IMR-90 (cell line): ENCODE measurements around the gene TECTA. TPM values are rescaled to one million over a fixed set of nuclear protein-coding genes. Genes with fewer than 3 reads are reported as not detected.
A peak's percentile ranks its signal among the peaks of the same experiment; 100 is the strongest.

Source experiments
- ATAC-seq: fragments of 200-7000 bp; cut with Tn5 transposase; 2 replicates; pipeline ENCODE4 v1.9.1; 2020; ENCODE audit warnings: low read depth, mild to moderate bottlenecking, moderate library complexity
- BruUV-seq: library from RNA; stranded (reverse); fragments of 400-500 nt; replicated peaks from 2 replicates; lab custom pipeline; 2021; lab: Mats Ljungman, UMichigan
- CTCF ChIA-PET: fragments of 300-600 bp; formaldehyde crosslinking; extraction: SDS; loops from one replicate; lab custom pipeline; 2021; ENCODE audit warnings: antibody characterized with exemption; lab: Yijun Ruan, JAX
- POLR2A ChIA-PET: fragments of 300-600 bp; sonication (Branson Sonifier 250); formaldehyde crosslinking; loops from one replicate; lab custom pipeline; 2022; ENCODE audit warnings: antibody characterized with exemption; ENCODE audit not compliant: unreplicated experiment; lab: Charles Lee
- DNase-seq: peaks from one replicate; pipeline ENCODE4 v3.0.0; 2013
- H2AFZ ChIP-seq: replicated peaks from 2 replicates; pipeline ENCODE3; 2013; ENCODE audit warnings: low read length, mild to moderate bottlenecking; ENCODE audit not compliant: poor library complexity
- H2AK5ac ChIP-seq: 2 replicates; pipeline ENCODE4 v1.6.1; 2013; ENCODE audit warnings: low read depth, low read length, inconsistent platforms
- H2AK9ac ChIP-seq: replicated peaks from 2 replicates; pipeline ENCODE3; 2013; ENCODE audit warnings: mild to moderate bottlenecking, low read depth, low read length, moderate library complexity; ENCODE audit not compliant: poor library complexity
- H2BK120ac ChIP-seq: 2 replicates; pipeline ENCODE4 v1.6.1; 2013; ENCODE audit warnings: low read depth, low read length, inconsistent platforms
- H2BK15ac ChIP-seq: 3 replicates; pipeline ENCODE4 v1.6.1; 2013; ENCODE audit warnings: low read depth, low read length, inconsistent platforms
- H2BK20ac ChIP-seq: 2 replicates; pipeline ENCODE4 v1.6.1; 2013; ENCODE audit warnings: low read depth, mild to moderate bottlenecking, inconsistent platforms, low read length, moderate library complexity
- H2BK5ac ChIP-seq: 2 replicates; pipeline ENCODE4 v1.6.1; 2013; ENCODE audit warnings: mild to moderate bottlenecking, low read depth, low read length, inconsistent platforms; ENCODE audit not compliant: poor library complexity, severe bottlenecking
- H3K14ac ChIP-seq: replicated peaks from 2 replicates; pipeline ENCODE4 v1.6.1; 2013; ENCODE audit warnings: low read depth, low read length, inconsistent platforms
- H3K18ac ChIP-seq: 2 replicates; pipeline ENCODE4 v1.6.1; 2013; ENCODE audit warnings: low read depth, low read length, control low read depth
- H3K23ac ChIP-seq: 2 replicates; pipeline ENCODE4 v1.6.1; 2013; ENCODE audit warnings: low read depth, low read length, inconsistent platforms
- H3K27ac ChIP-seq: 2 replicates; pipeline ENCODE4 v1.5.1; 2013; ENCODE audit warnings: mild to moderate bottlenecking, control low read depth, low read length; ENCODE audit not compliant: insufficient read depth
- H3K27me3 ChIP-seq: 2 replicates; pipeline ENCODE4 v1.6.1; 2013; ENCODE audit warnings: low read length; ENCODE audit not compliant: control insufficient read depth, insufficient read depth
- H3K36me3 ChIP-seq: 2 replicates; pipeline ENCODE4 v1.6.1; 2013; ENCODE audit warnings: low read length, mixed read lengths; ENCODE audit not compliant: control insufficient read depth, insufficient read depth
- H3K4ac ChIP-seq: 2 replicates; pipeline ENCODE4 v1.6.1; 2013; ENCODE audit warnings: low read depth, low read length, inconsistent platforms
- H3K4me1 ChIP-seq: 2 replicates; pipeline ENCODE4 v1.6.1; 2013; ENCODE audit warnings: low read length, mixed read lengths; ENCODE audit not compliant: control insufficient read depth, insufficient read depth
- H3K4me2 ChIP-seq: 2 replicates; pipeline ENCODE4 v1.6.1; 2013; ENCODE audit warnings: low read depth, mild to moderate bottlenecking, control low read depth, low read length, moderate library complexity
- H3K4me3 ChIP-seq: 2 replicates; pipeline ENCODE4 v1.5.1; 2013; ENCODE audit warnings: low read depth, mild to moderate bottlenecking, control low read depth, low read length, moderate library complexity; ENCODE audit not compliant: insufficient read depth
- H3K56ac ChIP-seq: 2 replicates; pipeline ENCODE4 v1.6.1; 2013; ENCODE audit warnings: low read length, inconsistent platforms; ENCODE audit not compliant: insufficient read depth; ENCODE audit errors: extremely low read depth
- H3K79me1 ChIP-seq, 2 experiments: 2 replicates each; pipeline ENCODE4 v1.6.1; 2013; ENCODE audit warnings: low read length in 2 of 2, inconsistent platforms in 1 of 2, low read depth in 1 of 2
- H3K9ac ChIP-seq: 2 replicates; pipeline ENCODE4 v1.6.1; 2013; ENCODE audit warnings: low read depth, low read length, control low read depth
- H3K9me1 ChIP-seq: 2 replicates; pipeline ENCODE4 v1.6.1; 2013; ENCODE audit warnings: low read length, inconsistent platforms; ENCODE audit not compliant: insufficient read depth
- H3K9me3 ChIP-seq: 2 replicates; pipeline ENCODE4 v1.6.1; 2013; ENCODE audit warnings: low read length; ENCODE audit not compliant: control insufficient read depth, insufficient read depth
- H4K20me1 ChIP-seq: 2 replicates; pipeline ENCODE4 v1.6.1; 2013; ENCODE audit warnings: low read length, inconsistent platforms; ENCODE audit not compliant: insufficient read depth
- H4K5ac ChIP-seq: 2 replicates; pipeline ENCODE4 v1.6.1; 2013; ENCODE audit warnings: mild to moderate bottlenecking, low read depth, low read length, control low read depth
- H4K8ac ChIP-seq, 2 experiments: 2 replicates each; pipeline ENCODE4 v1.6.1; 2013; ENCODE audit warnings: low read depth in 2 of 2, low read length in 2 of 2, control low read depth in 1 of 2, inconsistent platforms in 1 of 2
- H4K91ac ChIP-seq: 2 replicates; pipeline ENCODE4 v1.6.1; 2013; ENCODE audit warnings: low read depth, low read length, inconsistent platforms; ENCODE audit not compliant: insufficient read depth
- MAFK ChIP-seq: IDR thresholded peaks from 2 replicates; pipeline ENCODE4 v1.6.1; 2012; ENCODE audit warnings: low read depth, low read length, improper control_type of control experiment
- RCOR1 ChIP-seq: IDR thresholded peaks from 2 replicates; pipeline ENCODE4 v1.6.1; 2012; ENCODE audit warnings: mild to moderate bottlenecking, low read length, improper control_type of control experiment; ENCODE audit not compliant: insufficient replicate concordance
- WGBS, 2 experiments: methylation state at CpG; one replicate each; pipeline versions ENCODE4 v1.1.5 to v1.1.7; 2013; ENCODE audit warnings: missing lambda C conversion rate in 2 of 2; ENCODE audit not compliant: insufficient read length in 1 of 2; ENCODE audit errors: extremely low coverage in 2 of 2; 5-methylcytosine and 5-hydroxymethylcytosine counted together
- dilution Hi-C: fragments of 300-500 bp; cut with HindIII; formaldehyde crosslinking; loops from one replicate; pipeline ENCODE4 v1.14.3; 2018; ENCODE audit warnings: low sequenced_read_pairs; ENCODE audit not compliant: unreplicated experiment
- in situ Hi-C: fragments of 300-500 bp; cut with MboI; formaldehyde crosslinking; loops from 3 replicates; pipeline ENCODE4 v1.14.3; 2019; ENCODE audit warnings: low sequenced_read_pairs, inconsistent platforms, mixed read lengths
- intact Hi-C: fragments of 100-400 bp; cut with micrococcal nuclease; formaldehyde crosslinking; loops from 2 replicates; pipeline ENCODE4 v1.10.0; 2022
- polyA plus RNA-seq, 3 experiments: library from polyadenylated mRNA; depleted of rRNA; stranded (reverse); fragments of >200 nt; gene quantifications; 2 replicates each; pipeline ENCODE4 v1.2.3, GENCODE V29; 2012; ENCODE audit warnings: low replicate concordance in 1 of 3
- total RNA-seq: library from RNA; depleted of rRNA; stranded (reverse); fragments of >200 nt; gene quantifications from 2 replicates; pipeline ENCODE4 v1.2.3, GENCODE V29; 2012
- TF ChIP-seq, protein P1 (sequence below): conservative IDR thresholded peaks from 2 replicates; pipeline ENCODE4 v1.5.1; 2012; ENCODE audit warnings: mild to moderate bottlenecking, low read depth, low read length, improper control_type of control experiment

Gene TECTA
- total and polyA plus RNA-seq, 2 of the 4 experiments (the other 2 are of a cell fraction), result 0.17 to 0.18 TPM

DNA sequence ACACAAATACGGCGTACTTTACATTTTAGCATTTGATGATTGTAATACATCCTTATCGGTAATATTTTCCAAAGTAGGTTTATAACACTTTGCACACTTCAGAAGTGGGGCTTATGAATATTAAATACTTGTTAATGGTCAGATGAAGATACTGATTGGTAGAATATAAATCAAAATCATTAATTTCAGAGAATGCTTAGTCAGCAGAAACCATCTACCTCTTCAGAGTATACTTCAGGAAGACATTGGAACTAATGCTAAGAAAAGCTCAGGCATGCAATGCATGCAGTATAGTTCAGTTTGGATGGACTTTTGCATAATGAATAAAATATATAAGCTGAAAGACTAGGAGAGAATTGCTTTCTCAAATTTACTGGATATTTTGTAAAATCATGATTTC, 19.7 kb upstream of the TECTA start:
- Histone ChIP-seq H3K9ac (no peak overlapping the region), H3K14ac (no peak overlapping the region), H2AK9ac (no peak overlapping the region), H2AFZ (no peak overlapping the region), H3K27me3 (no peaks in the 10 kb centered on the region), H4K8ac (no peak overlapping the region), H3K18ac (no peak overlapping the region), H3K36me3 (peaks cover 6% of the 10 kb centered on the region; the same call in 1 of the 2 replicates), H4K5ac (no peak overlapping the region), H3K27ac (no peak overlapping the region), H2BK15ac (no peak overlapping the region), H3K9me1 (peaks cover 4% of the 10 kb centered on the region; the same call in 1 of the 2 replicates), H3K9me3 (no peaks in the 10 kb centered on the region), H3K79me1 (no peaks in the 10 kb centered on the region), H3K23ac (no peak overlapping the region), H3K4me2 (no peak overlapping the region), H2AK5ac (no peak overlapping the region), H3K4me3 (no peak overlapping the region), H3K4me1 (no peaks in the 10 kb centered on the region), H4K20me1 (peaks cover 5% of the 10 kb centered on the region; the same call in 1 of the 2 replicates), H2BK120ac (no peak overlapping the region), H2BK20ac (no peak overlapping the region), H3K4ac (no peak overlapping the region), H4K91ac (no peak overlapping the region), H3K56ac (no peak overlapping the region), H2BK5ac (no peak overlapping the region)
- no peak for DNase-seq
- no TSS peak for BruUV-seq
- in situ Hi-C loops, result no loop called here
- TF ChIP-seq MAFK (peak; percentile 100), RCOR1 (no peak)
- TF ChIP-seq, protein P1, sequence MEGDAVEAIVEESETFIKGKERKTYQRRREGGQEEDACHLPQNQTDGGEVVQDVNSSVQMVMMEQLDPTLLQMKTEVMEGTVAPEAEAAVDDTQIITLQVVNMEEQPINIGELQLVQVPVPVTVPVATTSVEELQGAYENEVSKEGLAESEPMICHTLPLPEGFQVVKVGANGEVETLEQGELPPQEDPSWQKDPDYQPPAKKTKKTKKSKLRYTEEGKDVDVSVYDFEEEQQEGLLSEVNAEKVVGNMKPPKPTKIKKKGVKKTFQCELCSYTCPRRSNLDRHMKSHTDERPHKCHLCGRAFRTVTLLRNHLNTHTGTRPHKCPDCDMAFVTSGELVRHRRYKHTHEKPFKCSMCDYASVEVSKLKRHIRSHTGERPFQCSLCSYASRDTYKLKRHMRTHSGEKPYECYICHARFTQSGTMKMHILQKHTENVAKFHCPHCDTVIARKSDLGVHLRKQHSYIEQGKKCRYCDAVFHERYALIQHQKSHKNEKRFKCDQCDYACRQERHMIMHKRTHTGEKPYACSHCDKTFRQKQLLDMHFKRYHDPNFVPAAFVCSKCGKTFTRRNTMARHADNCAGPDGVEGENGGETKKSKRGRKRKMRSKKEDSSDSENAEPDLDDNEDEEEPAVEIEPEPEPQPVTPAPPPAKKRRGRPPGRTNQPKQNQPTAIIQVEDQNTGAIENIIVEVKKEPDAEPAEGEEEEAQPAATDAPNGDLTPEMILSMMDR, result no peak
- intact Hi-C loops, result no loop called here
- POLR2A ChIA-PET, result no interaction called here
- no CpG with 5 or more reads among the region's 3 CpGs for WGBS, 2 experiments
- CTCF ChIA-PET, result no interaction called here
- no peak for ATAC-seq
- dilution Hi-C loops, result no loop called here
